HTR-8/SVneo (cell line): ENCODE measurements around the gene RBM11.

ENCODE experiments used
- DNase-seq: peaks from one replicate; pipeline ENCODE4 v3.0.0; 2011; ENCODE audit warnings: low spot score, mixed read lengths; ENCODE audit not compliant: insufficient read length
- FAIRE-seq: peaks from 2 replicates; lab custom pipeline; 2011; peaks lifted over from hg19 to GRCh38; lab: Jason Lieb, UNC

The RBM11 gene

DNA sequence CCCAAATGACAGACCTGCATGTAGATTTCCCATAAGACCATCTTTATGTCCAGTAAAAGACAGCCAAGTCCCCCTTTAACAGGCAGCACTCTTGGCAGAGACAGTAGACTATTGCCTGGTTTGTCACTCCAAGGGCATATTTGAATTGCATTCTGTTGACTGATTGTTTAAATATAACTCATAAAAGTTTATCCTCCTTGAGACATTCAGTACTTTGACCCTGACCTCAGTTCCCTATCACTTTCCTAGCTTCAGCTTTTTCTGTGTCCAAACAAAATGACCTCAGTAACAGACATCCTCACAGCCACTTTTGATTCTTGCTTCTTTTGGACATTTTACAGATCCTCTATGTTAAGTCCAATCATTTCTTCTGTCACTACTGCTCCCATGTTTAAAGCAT lies 51.1 kb downstream of the RBM11 start:
- DNase-seq, result no peak
- no peak for FAIRE-seq

GRCh38 chr21:14270631-14271030 lies 54.7 kb downstream of the RBM11 start:
- no peak for FAIRE-seq
- no peak for DNase-seq

- DNase-seq (no peak), FAIRE-seq (no peak)
Observed at GRCh38 chr21:14271053-14271452, 55.1 kb downstream of the RBM11 start.

DNA sequence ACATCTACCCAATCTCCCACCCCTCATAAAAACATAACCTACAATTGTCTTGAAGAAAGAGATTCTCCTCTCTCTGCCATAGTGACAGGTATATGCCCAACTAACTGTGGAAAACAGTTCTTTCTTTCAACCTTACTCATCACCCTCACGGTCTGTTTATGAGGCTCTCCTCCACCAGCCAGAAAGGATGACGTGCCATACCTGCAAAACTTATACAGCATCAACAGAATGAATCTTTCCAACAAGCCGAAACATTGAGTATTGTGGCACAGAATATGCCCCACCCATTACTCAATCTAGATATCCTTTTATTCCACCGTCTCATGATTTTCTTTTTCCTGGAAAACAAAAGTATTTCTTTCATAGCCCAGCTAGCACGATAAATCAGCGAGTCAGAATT lies 55.7 kb downstream of the RBM11 start:
- FAIRE-seq (no peak), DNase-seq (no peak)

- DNase-seq, result no peak
- no peak for FAIRE-seq
Observed at GRCh38 chr21:14273736-14274538, 58.0 kb downstream of the RBM11 start.

DNA sequence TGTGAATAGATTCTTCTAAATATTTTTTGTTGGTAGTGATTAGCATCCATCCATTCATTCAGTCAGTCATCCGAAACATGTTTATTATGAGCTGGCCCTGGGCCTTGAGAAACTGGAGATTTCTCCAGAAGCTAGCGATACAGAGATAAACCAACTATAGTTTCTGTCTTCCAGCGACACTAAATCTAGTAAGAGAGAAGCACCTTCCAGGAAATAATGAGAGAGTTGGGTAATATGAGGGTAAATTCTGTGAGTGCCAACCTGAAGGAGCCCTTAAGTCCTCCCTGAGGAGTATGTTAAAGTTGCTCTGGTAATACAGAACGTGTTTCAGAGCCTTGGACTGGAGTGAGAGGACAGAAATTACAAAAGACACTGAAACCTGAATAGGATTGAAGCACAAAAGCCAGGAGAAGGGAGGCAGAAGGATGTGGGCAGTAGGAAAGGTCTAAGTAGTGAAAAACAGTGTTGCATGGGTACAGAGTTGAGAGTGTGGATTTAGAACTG lies 59.8 kb downstream of the RBM11 start:
- FAIRE-seq (no peak), DNase-seq (no peak)
